GM19240 (cell line): ENCODE measurements around the gene TLE7.
A peak's percentile ranks its signal among the peaks of the same experiment; 100 is the strongest.

Experiments used
- DNase-seq: peaks from one replicate; pipeline ENCODE4 v3.0.0; 2011; ENCODE audit warnings: low spot score; ENCODE audit not compliant: insufficient read length

Gene TLE7

GRCh38 chr16:71413341-71413740, 28.5 kb downstream of the TLE7 start:
- no peak for DNase-seq

GRCh38 chr16:71412270-71413160, 29.3 kb downstream of the TLE7 start:
- DNase-seq: peak; percentile 76

- no peak for DNase-seq
Observed at GRCh38 chr16:71410146-71410545, 31.7 kb downstream of the TLE7 start.

GRCh38 chr16:71409011-71409775, 32.7 kb downstream of the TLE7 start:
- DNase-seq: no peak

- no peak for DNase-seq
Observed at GRCh38 chr16:71408536-71408935, 33.3 kb downstream of the TLE7 start.

- DNase-seq: no peak
Observed at GRCh38 chr16:71407731-71408130, 34.1 kb downstream of the TLE7 start.

- DNase-seq: no peak
Observed at GRCh38 chr16:71406724-71407123, 35.1 kb downstream of the TLE7 start.

GRCh38 chr16:71406316-71406715, 35.5 kb downstream of the TLE7 start:
- DNase-seq: no peak

- DNase-seq: no peak
Observed at GRCh38 chr16:71404364-71404763, 37.5 kb downstream of the TLE7 start.

- no peak for DNase-seq
Observed at GRCh38 chr16:71402674-71403073, 39.2 kb downstream of the TLE7 start.

- DNase-seq: no peak
Observed at GRCh38 chr16:71402007-71402406, 39.8 kb downstream of the TLE7 start.

GRCh38 chr16:71399801-71400563, 41.9 kb downstream of the TLE7 start:
- DNase-seq: no peak

- DNase-seq: no peak
Observed at GRCh38 chr16:71396594-71396993, 45.3 kb downstream of the TLE7 start.

GRCh38 chr16:71389330-71389729, 52.5 kb downstream of the TLE7 start:
- DNase-seq: no peak

- no peak for DNase-seq
Observed at GRCh38 chr16:71387045-71387871, 54.6 kb downstream of the TLE7 start.

- no peak for DNase-seq
Observed at GRCh38 chr16:71384073-71384724, 57.7 kb downstream of the TLE7 start.

GRCh38 chr16:71383054-71383773, 58.6 kb downstream of the TLE7 start:
- DNase-seq: no peak

GRCh38 chr16:71380831-71381230, 61.0 kb downstream of the TLE7 start:
- no peak for DNase-seq
